CD4-positive, alpha-beta T cell (primary cell): ENCODE measurements around the gene NMB. TPM values are rescaled to one million over a fixed set of nuclear protein-coding genes. Genes with fewer than 3 reads are reported as not detected.

Experiments
- ATAC-seq: fragments of 200-7000 bp; cut with Tn5 transposase; one replicate; pipeline ENCODE4 v1.10.0; 2022; ENCODE audit warnings: mild to moderate bottlenecking; ENCODE audit not compliant: poor library complexity
- CTCF ChIA-PET: fragments of 350-600 bp; sonication (Branson Sonifier 250); formaldehyde crosslinking; loops from one replicate; lab custom pipeline; 2021; ENCODE audit warnings: antibody characterized with exemption, inconsistent platforms; lab: Charles Lee
- POLR2A ChIA-PET: fragments of 350-600 bp; sonication (Branson Sonifier 250); formaldehyde crosslinking; loops from one replicate; lab custom pipeline; 2021; ENCODE audit warnings: antibody characterized with exemption, inconsistent platforms; lab: Charles Lee
- DNase-seq, 14 experiments: peaks; one replicate each; pipeline ENCODE4 v3.0.0-alpha.2; 2013 to 2020; ENCODE audit warnings: mixed read lengths in 2 of 14
- H3K27ac ChIP-seq, 2 donors: one replicate each; pipeline versions ENCODE4 v1.5.1 to v1.7.0; 2013; ENCODE audit warnings: low read length in 2 of 2, low read depth in 1 of 2, mild to moderate bottlenecking in 1 of 2
- H3K27me3 ChIP-seq, 2 experiments: 1 replicate in 1 of 2; 2 replicates in 1 of 2; pipeline versions ENCODE4 v1.6.1 to v1.7.0; 2013; ENCODE audit warnings: low read length in 2 of 2, control low read depth in 1 of 2, mild to moderate bottlenecking in 1 of 2, moderate library complexity in 1 of 2; ENCODE audit not compliant: insufficient read depth in 2 of 2, control insufficient read depth in 1 of 2
- H3K36me3 ChIP-seq: one replicate; pipeline ENCODE4 v1.6.1; 2013; ENCODE audit warnings: low read length, control low read depth; ENCODE audit not compliant: insufficient read depth
- H3K4me1 ChIP-seq: one replicate; pipeline ENCODE4 v1.6.1; 2013; ENCODE audit warnings: low read length, control low read depth; ENCODE audit not compliant: insufficient read depth
- H3K4me3 ChIP-seq: one replicate; pipeline ENCODE4 v1.5.1; 2013; ENCODE audit warnings: mild to moderate bottlenecking, low read length, moderate library complexity
- H3K9me3 ChIP-seq, 2 experiments: 1 replicate in 1 of 2; 2 replicates in 1 of 2; pipeline versions ENCODE4 v1.6.1 to v1.7.0; 2013; ENCODE audit warnings: low read length in 2 of 2, mild to moderate bottlenecking in 2 of 2, control low read depth in 1 of 2, moderate library complexity in 1 of 2; ENCODE audit not compliant: control insufficient read depth in 1 of 2, insufficient read depth in 1 of 2
- H3K27ac Mint-ChIP-seq: one replicate; pipeline ENCODE4 v1.8.0; 2020; ENCODE audit warnings: mixed read lengths
- H3K27me3 Mint-ChIP-seq: one replicate; pipeline ENCODE4 v1.8.0; 2021; ENCODE audit warnings: mixed read lengths
- H3K36me3 Mint-ChIP-seq: one replicate; pipeline ENCODE4 v1.8.0; 2021; ENCODE audit warnings: low read depth, mixed read lengths
- H3K4me1 Mint-ChIP-seq: one replicate; pipeline ENCODE4 v1.8.0; 2021; ENCODE audit warnings: low read depth, mixed read lengths
- H3K4me3 Mint-ChIP-seq: one replicate; pipeline ENCODE4 v1.8.0; 2020; ENCODE audit warnings: mild to moderate bottlenecking, mixed read lengths
- H3K9me3 Mint-ChIP-seq: one replicate; pipeline ENCODE4 v1.8.0; 2020; ENCODE audit warnings: mixed read lengths
- CTCF ChIP-seq: fragments of 200-600 bp; IDR thresholded peaks from one replicate; pipeline ENCODE4 v1.8.0; 2022; ENCODE audit warnings: antibody characterized with exemption, mild to moderate bottlenecking
- intact Hi-C, 2 experiments: fragments of 100-400 bp; cut with DNase I in 1 of 2; cut with micrococcal nuclease in 1 of 2; formaldehyde crosslinking; loops; one replicate each; pipeline versions ENCODE4 v1.15.1 to v1.9.0; 2023 to 2025; cut with DNase I, micrococcal nuclease
- total RNA-seq, 174 experiments: library from RNA in 2 of 174; stranded (reverse) in 2 of 174; gene quantifications; one replicate each; pipeline ENCODE4 v1.2.3 and lab custom pipeline; 2021 to 2026

The NMB gene
- total RNA-seq, 2 experiments from 2014 or later: 2.2 to 3.7 TPM

DNA sequence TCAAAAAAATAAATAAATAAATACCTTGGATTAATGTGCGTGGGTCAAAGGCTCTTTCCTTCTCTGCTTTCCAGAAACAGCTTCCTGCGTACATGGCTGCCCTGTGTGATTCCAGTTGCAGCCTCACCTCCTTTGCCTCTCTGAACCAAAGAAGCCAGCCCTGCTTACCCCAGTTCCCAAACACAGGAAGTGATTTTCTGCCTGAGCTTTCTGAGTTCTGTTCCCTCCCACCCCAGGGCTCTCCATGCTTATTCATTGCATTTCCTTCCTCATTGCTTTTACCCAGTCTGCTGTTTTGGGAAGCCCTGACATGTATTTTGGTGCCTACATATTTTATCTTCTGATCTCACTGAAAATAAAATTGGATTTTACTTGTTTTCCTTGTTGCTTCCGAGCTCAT lies 41.8 kb downstream of the NMB start:
- ChIA-PET CTCF (no interaction called here), POLR2A (interaction anchor here (1.3 kb wide), 2 partner anchors 9 to 15 kb away, joined by 3 to 5 read pairs; no protein-coding TSS in a partner anchor)
- DNase-seq: peak in 1 of 14 experiments; percentile 13
- no peaks in the 10 kb centered on the region for H3K27me3 ChIP-seq
- no peak overlapping the region for H3K4me3 ChIP-seq
- no peaks in the 10 kb centered on the region for H3K4me1 ChIP-seq
- H3K27me3 Mint-ChIP-seq: no peaks in the 10 kb centered on the region
- no peak overlapping the region for H3K27ac Mint-ChIP-seq
- intact Hi-C loops: no loop called here
- no peak overlapping the region for H3K27ac ChIP-seq
- TF ChIP-seq CTCF: no peak
- no peak overlapping the region for H3K4me3 Mint-ChIP-seq
- no peaks in the 10 kb centered on the region for H3K9me3 Mint-ChIP-seq
- ATAC-seq: no peak
- H3K36me3 Mint-ChIP-seq: peaks cover 43% of the 10 kb centered on the region
- H3K36me3 ChIP-seq: peaks cover 18% of the 10 kb centered on the region
- peaks cover 8 to 9% of the 10 kb centered on the region in 2 experiments for H3K9me3 ChIP-seq
- no peaks in the 10 kb centered on the region for H3K4me1 Mint-ChIP-seq

GRCh38 chr15:84611631-84612030 lies 46.4 kb downstream of the NMB start:
- no peaks in the 10 kb centered on the region for H3K27me3 ChIP-seq
- no peak for ATAC-seq
- Mint-ChIP-seq H3K36me3 (peaks cover 44% of the 10 kb centered on the region), H3K27ac (no peak overlapping the region), H3K27me3 (no peaks in the 10 kb centered on the region), H3K9me3 (no peaks in the 10 kb centered on the region), H3K4me1 (peaks cover 11% of the 10 kb centered on the region), H3K4me3 (no peak overlapping the region)
- H3K36me3 ChIP-seq: peaks cover 12% of the 10 kb centered on the region
- DNase-seq: no peak
- ChIA-PET CTCF (no interaction called here), POLR2A (no interaction called here)
- no peak overlapping the region for H3K4me3 ChIP-seq
- no peak overlapping the region for H3K27ac ChIP-seq
- TF ChIP-seq CTCF: no peak
- intact Hi-C loops: no loop called here
- H3K4me1 ChIP-seq: no peaks in the 10 kb centered on the region
- H3K9me3 ChIP-seq: no peaks in the 10 kb centered on the region

DNA sequence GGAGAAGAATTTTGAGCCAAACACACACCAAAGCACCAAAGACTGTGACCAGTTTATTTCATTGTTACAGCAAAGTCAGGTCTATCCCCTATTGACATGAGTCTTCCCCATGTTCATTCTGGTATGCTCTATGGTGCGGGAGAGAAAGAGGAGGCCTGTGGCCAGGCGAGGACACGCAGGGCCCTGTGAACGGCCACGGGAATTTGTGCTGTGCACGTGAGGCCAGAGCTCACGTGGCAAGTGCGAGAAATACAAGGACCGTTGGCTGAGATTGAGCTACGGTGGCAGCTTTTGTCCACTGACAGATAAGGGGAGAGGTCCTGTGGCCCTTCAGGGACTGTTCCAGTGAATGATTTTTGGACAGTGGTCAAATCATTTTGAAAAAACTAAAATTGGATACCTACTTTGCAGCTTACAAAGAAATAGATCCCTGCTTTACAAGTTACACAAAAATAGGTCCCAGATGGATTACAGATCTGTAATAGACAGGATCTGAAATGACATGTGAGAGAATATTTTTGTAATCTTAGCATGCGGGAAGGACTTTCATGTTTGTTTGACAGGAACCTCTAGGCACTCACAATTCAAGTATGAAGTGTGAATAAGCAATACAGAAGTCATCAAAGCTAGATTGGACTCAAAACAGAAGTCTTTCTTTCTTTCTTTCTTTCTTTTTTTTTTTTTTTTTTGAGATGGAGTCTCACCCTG lies 48.0 kb downstream of the NMB start:
- H3K9me3 ChIP-seq: no peaks in the 10 kb centered on the region
- H3K4me3 Mint-ChIP-seq: no peak overlapping the region
- no peaks in the 10 kb centered on the region for H3K27me3 ChIP-seq
- peaks cover 11% of the 10 kb centered on the region for H3K4me1 ChIP-seq
- peaks cover 58% of the 10 kb centered on the region for H3K36me3 Mint-ChIP-seq
- H3K27ac Mint-ChIP-seq: no peak overlapping the region
- H3K36me3 ChIP-seq: peaks cover 10% of the 10 kb centered on the region
- no peak for ATAC-seq
- H3K9me3 Mint-ChIP-seq: no peaks in the 10 kb centered on the region
- no peak overlapping the region for H3K4me3 ChIP-seq
- DNase-seq: no peak
- ChIA-PET POLR2A (no interaction called here), CTCF (no interaction called here)
- H3K27ac ChIP-seq: no peak overlapping the region
- no peak for TF ChIP-seq CTCF
- H3K4me1 Mint-ChIP-seq: peaks cover 27% of the 10 kb centered on the region
- no peaks in the 10 kb centered on the region for H3K27me3 Mint-ChIP-seq
- intact Hi-C loops: no loop called here
